Glomerular endothelial cell (primary cell): ENCODE results near the gene TMEM127. TPM values are rescaled to one million over a fixed set of nuclear protein-coding genes. Genes with fewer than 3 reads are reported as not detected.
"Not testable (repeated sequence)": the region's sequence is repeated elsewhere in the genome, so short reads cannot be mapped to it uniquely, and the experiment has no call there.

ENCODE experiments used
- DNase-seq: peaks from one replicate; pipeline ENCODE4 v3.0.0-alpha.2; 2011; ENCODE audit warnings: low read depth, low spot score; ENCODE audit errors: extremely low read depth
- total RNA-seq: library from RNA; depleted of rRNA; stranded (reverse); fragments of >200 nt; gene quantifications from 2 replicates; pipeline ENCODE4 v1.2.3, GENCODE V29; 2015

Gene TMEM127
- total RNA-seq: 45.0 and 51.3 TPM in 2 replicates

DNA sequence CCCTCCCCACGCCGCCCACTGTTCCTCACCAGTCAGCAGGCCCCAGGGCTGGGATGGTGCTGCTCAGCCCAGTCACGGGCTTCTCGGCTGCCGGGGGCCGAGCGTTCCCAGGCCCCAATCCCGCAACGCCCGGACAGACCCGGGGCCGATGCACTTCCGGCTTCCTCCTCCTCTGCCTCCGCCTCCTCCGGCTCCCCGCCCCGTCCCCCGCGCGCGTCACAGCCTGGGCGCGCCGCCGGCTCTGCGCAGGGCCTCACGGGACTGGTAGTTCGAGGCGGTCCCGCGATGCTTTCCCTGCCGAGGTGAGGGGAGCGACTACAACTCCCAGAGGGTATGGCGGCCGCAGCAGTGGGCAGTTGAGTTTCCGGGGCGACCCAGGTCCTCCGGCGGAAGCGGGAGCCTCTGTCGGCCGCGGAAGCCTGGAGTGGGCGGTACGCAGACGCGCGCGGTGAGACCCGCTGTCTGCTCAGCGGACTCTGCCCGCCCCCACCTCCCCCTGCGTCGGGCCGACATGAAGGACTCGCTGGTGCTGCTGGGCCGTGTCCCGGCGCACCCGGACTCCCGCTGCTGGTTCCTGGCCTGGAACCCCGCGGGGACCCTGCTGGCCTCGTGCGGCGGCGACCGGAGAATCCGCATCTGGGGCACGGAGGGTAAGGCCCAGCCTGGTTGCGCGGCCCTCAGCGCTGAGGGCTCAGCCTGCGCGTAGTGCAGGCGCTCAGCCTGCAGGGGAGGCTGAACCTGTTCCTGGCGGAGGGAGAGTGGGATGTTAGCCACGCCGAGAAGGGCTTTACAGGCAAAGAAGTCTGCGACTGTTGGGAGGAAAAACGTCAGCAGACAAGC lies at the start of gene TMEM127, which contains the start of gene CIAO1:
TSS of gene TMEM127 (minus strand) at position 158 of the 840 bp plus-strand sequence. CDS start 616 bp downstream, outside the sequence.
TSS of gene CIAO1 (plus strand) at position 386 of the 840 bp plus-strand sequence. CDS start at position 512, 126 bp downstream.
- DNase-seq: no peak

DNA sequence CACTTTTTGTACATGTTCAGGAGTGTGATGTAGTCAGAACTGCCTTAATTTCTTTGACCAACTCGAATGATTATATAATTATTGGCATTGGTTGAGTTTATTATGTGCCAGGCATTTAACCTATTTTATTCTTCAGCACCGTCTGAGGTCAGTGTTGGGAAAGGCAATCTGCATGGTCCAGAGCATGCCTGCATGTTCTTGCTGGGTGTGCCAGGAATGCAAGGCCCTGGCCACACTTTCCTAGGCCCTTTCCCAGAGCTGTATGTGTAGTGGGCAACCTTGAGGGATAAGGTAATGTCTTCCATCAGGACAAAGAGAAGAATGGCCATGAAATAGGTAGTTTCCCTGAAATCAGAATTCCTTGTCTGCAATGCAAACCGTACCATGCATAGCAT lies 49.2 kb upstream of the TMEM127 start:
- DNase-seq: no peak

DNA sequence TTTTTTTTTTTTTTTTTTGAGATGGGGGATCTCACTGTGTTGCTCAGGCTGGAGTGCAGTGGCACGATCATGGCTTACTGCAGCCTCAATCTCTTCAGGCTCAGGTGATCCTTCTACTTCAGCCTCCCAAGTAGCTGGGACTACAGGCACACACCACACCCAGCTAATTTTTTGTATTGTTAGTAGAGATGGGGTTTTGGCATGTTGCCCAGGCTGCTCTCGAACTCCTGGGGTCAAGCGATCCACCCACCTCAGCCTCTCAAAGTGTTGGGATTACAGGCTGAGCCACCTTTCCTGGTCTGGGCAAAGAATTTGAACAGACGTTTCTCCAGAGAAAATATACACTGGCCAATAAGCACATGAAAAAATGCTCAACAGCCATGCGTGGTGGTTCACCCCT lies 42.5 kb upstream of the TMEM127 start:
- DNase-seq: no peak

DNA sequence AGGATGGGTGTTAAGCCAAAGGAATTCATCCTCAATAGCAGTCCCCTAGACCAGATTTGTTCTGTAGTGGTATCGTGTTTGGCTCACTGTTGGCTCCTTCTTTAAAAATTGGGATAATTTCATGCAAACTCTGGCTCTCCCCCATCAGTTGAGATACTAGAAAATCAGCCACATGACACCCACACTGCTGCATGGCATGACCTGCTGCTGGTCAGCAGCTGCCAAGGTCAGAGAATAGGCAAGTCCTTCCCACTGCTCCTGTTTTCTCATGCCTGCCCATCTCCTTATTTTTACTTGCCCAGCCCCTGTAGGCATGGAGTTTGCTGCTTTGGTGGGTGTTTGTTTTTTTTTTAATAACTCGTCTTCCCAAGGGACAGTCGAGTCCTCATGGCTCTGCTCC lies 40.6 kb upstream of the TMEM127 start:
- no peak for DNase-seq

- DNase-seq: no peak
Measured at GRCh38 chr2:96305979-96306308, 40.1 kb upstream of the TMEM127 start.

DNA sequence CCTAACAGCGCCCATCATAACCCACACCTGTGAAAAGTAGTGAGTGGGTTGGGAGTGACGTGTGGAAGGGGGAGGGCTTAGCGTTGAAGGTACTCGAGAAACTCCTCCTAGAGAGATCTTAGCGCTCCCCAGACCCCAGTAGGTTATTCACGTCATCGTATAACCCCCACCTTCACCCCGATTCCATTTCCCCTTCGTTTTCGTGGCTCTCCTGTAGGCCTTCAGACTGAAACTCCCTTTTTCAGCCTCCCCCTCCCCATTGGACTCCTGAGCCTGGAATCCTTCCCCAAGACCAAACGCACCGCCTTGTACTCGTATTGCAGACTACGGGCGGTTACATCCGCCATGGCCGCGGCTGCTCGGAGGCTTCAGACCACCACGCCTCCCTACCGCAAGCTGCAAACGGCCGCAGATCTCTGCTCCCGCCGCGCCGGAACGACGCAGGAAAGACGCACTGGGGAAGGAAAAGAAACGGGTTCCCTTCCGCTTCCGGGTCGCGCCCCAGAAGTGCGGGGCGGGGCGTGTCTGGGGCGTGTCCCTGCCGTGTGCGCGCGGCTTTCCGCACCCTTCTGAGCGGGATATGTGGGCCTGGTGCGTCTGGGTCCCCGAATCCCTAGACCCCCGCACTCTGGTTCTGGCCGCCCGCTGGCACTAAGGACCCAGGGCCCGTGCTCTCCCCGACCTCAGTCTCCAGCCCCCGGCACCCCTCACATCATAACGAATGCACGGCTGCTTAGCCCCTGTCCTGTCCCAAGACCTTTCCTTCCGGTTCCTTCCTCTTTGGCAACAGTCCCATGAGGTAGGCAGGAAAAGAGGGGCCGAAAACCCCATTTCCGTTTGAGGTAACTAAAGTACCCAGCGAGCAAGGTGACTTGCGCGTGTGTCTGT lies 39.5 kb upstream of the TMEM127 start, which contains the start of gene SNRNP200:
TSS of gene SNRNP200 (minus strand) at position 456 of the 888 bp plus-strand sequence. CDS start at position 347, 109 bp downstream.
- no peak for DNase-seq

GRCh38 chr2:96304606-96305005 lies 38.8 kb upstream of the TMEM127 start:
- no peak for DNase-seq

GRCh38 chr2:96301865-96302264 lies 36.1 kb upstream of the TMEM127 start:
- DNase-seq: no peak

GRCh38 chr2:96296925-96297324 lies 31.1 kb upstream of the TMEM127 start:
- no peak for DNase-seq

DNA sequence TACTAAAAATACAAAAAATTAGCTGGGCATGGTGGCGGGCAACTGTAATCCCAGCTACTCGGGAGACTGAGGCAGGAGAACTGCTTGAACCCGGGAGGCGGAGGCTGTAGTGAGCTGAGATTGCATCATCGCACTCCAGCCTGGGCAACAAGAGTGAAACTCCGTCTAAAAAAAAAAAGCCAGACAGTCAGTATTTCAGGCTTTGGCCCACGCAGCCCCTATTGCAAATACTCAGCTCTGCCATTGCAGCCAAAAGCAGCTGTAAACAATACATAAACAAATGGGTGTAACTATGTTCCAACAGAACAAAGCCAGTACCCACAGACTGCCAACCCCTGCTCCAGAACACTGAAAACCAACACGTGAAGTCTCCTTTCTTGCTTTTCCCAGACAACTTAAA lies 28.5 kb upstream of the TMEM127 start:
- DNase-seq: not testable (repeated sequence)

GRCh38 chr2:96291751-96292150 lies 26.0 kb upstream of the TMEM127 start:
- DNase-seq: no peak

GRCh38 chr2:96287273-96287856 lies 21.6 kb upstream of the TMEM127 start:
- DNase-seq: no peak

DNA sequence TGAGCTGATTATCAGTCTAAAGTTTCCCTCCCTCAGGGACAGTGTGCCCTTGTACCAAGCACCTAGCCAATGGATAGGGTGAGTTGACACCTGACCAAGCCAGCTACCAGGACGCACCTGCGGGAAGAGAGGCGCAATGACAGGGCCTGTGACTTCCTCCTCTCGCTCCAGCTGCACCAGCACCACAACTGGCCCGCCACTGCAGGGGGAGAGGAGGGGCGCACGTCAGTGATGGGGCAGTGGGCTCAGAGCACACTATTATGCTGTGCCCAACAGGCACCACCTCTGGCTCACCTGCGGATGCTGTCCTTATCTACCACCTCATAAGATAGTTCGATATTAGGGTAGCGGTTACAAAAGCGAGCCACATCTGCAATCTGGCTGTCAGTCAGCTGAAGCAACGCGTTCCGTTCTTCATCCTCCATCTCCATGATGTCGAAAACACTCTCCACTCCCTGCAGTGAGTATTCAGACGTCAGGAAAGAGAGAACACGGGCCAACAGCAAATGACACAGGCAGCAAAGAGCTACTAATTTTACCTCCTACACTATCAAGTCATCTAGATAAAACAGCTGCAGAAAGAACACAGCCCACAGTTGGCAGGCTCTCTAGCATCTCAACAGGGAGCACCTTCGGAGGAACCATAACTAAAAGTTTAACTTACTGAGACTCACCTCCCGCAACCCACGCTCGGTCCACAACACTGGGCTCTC lies 11.1 kb upstream of the TMEM127 start:
- DNase-seq: no peak

GRCh38 chr2:96274355-96275056 lies 8.7 kb upstream of the TMEM127 start:
- no peak for DNase-seq

DNA sequence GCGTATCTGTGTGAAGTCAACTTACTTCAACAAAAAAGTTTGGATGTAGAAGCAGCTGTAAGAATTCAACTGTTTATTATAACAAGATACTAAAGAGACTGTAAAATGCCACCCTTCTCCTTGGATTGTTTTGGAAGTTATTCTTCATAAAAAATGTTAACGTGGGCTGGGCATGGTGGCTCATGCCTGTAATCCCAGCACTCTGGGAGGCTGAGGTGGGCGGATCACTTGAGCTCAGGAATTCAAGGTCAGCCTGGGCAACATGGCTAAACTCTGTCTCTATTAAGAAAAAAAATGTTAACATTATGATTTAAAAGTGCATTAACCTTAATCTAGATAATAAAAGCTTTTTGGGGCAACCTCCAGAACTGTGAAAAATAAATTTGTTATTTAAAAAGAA lies 8.0 kb upstream of the TMEM127 start:
- DNase-seq: no peak

GRCh38 chr2:96271995-96272394 lies 6.2 kb upstream of the TMEM127 start:
- no peak for DNase-seq

- no peak for DNase-seq
Measured at GRCh38 chr2:96267159-96267971, 1.6 kb upstream of the TMEM127 start.

DNA sequence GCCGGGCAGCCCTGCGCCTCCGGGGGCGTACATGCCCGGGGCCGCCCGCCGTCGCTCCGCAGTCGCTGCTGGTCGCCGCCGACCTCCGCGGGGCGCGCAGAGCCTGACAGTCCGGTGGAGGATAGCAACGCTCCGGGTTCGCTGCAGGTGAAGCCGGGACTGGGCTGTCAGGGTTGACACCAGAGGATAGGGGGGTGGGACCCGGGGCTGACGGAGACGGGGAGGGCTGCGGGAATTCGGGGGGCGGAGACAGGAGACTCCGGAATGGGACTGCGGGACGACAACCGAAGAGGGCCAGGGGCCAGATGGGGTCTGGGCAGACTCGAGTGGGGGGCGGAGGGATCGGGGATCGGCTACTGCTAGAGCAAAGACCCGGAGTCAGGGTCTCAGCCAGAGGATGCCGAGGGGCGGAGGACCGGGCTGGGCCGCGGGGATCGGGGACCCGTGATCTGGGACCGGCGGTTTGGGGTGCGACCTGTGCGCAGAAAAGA lies 403 bp downstream of the TMEM127 start:
- no peak for DNase-seq
